GM18502 (cell line): Measurements from ENCODE around the gene CHRDL2.

Experiments used
- ATAC-seq: cut with Tn5 transposase; IDR thresholded peaks from one replicate; pipeline ENCODE4 v1.9.1; 2021; ENCODE audit warnings: mild to moderate bottlenecking; ENCODE audit not compliant: unreplicated experiment, poor library complexity

CHRDL2 gene

DNA sequence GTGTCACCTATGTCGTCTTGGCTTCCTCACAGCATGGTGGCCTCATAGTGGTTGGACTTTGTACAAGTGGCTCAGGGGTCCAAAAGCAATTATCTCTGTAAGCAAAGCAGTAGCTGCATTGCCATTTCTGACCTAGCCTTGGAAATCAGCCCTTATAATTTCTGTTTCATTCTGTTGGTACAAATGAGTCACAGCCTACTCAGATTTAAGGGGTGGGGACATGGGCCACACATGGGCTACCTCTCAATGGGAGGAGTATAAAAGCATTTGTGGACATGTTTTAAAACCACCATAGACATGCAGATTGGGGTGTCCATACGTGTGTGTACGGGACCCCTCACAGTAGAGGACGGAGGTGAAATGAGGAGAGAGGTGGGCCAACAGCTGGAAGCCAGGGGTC is 41.6 kb downstream of the CHRDL2 start:
- ATAC-seq = no peak

GRCh38 chr11:74687237-74688023 is 43.8 kb downstream of the CHRDL2 start:
- ATAC-seq = no peak

GRCh38 chr11:74686792-74687191 is 44.4 kb downstream of the CHRDL2 start:
- ATAC-seq = no peak

DNA sequence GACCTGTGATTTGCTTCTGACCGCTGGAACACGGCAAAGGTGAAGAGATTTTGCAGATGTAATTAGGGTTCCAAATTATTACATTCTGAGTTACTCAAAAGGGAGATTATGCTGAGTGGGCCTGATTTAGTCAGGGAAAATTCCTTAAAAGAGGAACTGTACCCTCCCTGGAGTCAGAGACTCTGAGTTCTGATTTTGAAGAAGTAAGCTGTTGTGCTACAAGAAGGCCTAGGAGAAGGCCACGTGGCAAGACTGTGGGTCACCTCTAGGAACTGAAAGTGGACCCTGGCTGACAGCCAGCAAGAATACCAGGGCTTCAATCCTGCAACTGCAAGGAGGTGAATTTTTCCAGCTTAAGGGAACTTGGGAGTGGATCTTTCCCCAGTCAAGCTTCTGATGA is 45.3 kb downstream of the CHRDL2 start:
- no peak for ATAC-seq

GRCh38 chr11:74685338-74685737 is 45.9 kb downstream of the CHRDL2 start:
- ATAC-seq = no peak

- ATAC-seq = no peak
These were observed 46.6 kb downstream of the CHRDL2 start for GRCh38 chr11:74684661-74685060.

DNA sequence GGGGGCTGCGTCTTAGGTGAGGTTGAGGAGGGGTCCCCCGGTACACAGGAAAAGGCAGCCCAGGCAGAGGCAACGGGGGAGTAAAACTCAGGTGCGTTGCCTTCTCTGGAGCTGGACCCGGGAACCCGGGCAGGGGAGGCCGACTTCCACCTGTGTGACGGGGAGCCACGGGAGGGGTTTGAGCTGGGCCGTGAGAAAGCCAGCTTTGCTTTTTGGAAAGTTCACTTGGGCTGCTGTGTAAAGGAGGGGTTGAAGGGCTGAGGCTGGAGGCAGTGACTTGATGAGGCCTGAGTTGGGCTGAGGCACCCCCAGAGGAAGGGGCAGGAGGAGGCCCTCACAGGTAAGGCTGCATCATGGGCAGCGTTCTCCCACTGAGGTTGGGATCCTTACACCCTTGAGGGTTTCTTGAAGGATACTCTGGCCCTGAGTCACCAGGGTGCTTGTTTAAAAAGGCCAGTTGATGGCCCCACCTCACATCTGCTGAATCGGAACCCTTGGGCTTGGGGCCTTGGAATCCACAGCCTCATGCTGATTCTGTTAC is 47.2 kb downstream of the CHRDL2 start:
- no peak for ATAC-seq

DNA sequence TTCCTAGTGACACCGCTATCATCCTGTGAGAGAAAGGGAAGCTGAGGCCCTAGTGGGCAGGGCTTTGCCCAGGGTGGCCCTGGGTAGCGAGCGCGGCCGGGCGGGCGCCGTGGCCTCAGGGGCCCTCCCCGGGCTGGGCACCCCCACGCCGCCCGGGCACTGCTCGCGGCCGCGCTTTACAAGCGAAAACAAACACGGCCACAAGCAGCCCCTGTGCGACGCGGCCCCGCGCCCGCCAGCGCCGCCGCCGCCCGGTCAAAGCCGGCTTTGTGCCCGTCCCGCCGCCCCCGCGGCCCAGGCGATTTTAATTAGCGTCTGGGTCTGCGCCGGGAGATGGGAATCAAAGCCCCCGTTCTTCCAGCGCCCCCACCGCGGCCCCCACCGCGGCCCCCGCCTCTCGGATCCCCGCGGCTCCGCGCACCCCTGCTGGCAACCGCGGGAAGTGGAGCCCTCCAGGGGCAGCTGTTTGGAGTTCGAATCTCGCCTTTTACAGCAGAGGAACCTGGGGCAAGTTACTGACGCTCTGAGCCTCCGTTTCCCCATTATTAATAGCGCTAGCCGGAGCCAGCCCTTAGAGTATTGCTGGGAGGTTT is 47.9 kb downstream of the CHRDL2 start:
- ATAC-seq = no peak

DNA sequence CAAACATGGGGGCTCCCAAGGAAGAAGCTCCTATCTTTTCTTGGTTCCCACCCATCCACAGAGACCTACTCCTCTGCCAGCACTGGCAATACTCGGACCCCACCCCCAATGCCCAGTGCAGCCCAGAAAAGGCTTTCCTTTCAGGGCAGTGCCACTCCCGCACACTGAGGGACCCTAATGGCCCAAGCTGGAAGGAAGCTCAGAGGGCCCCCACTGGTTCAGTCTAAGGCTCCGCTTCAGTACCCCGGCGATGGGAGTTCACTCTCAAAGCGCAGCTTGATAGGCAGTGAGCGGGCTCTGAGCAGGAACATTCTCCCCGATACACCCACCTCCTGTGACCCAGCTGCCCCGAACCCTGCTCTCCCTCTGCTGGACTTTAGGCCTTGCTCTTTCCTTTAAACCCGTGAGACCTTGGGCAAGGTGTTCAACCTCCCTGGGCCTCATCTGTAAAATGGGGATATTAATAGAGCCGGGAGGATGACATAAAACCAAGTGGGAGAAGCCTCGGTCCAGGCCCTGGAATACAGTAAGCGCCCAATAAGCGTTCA is 48.4 kb downstream of the CHRDL2 start:
- ATAC-seq = no peak

- ATAC-seq = no peak
These were observed 49.3 kb downstream of the CHRDL2 start for GRCh38 chr11:74681686-74682651.

GRCh38 chr11:74680703-74681531 is 50.3 kb downstream of the CHRDL2 start:
- ATAC-seq = no peak

GRCh38 chr11:74680035-74680671 is 51.1 kb downstream of the CHRDL2 start:
- no peak for ATAC-seq

DNA sequence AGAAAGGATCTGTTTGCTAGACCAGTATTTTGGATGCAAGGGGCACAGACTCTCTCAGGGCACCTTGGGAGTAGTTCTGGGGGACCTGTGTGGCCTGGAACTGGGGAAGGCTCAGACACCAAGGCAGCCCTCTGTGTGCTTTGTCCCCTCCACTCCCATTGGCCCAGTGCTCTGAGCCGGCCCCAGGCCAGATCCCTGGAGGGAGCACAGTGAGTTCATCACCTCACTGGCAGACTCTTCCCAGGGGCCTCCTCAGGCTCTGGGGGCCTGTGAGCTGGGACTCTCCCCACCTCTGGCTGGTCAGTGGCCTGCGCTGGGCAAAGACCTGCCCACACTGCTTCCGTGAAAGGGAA is 51.7 kb downstream of the CHRDL2 start:
- no peak for ATAC-seq

DNA sequence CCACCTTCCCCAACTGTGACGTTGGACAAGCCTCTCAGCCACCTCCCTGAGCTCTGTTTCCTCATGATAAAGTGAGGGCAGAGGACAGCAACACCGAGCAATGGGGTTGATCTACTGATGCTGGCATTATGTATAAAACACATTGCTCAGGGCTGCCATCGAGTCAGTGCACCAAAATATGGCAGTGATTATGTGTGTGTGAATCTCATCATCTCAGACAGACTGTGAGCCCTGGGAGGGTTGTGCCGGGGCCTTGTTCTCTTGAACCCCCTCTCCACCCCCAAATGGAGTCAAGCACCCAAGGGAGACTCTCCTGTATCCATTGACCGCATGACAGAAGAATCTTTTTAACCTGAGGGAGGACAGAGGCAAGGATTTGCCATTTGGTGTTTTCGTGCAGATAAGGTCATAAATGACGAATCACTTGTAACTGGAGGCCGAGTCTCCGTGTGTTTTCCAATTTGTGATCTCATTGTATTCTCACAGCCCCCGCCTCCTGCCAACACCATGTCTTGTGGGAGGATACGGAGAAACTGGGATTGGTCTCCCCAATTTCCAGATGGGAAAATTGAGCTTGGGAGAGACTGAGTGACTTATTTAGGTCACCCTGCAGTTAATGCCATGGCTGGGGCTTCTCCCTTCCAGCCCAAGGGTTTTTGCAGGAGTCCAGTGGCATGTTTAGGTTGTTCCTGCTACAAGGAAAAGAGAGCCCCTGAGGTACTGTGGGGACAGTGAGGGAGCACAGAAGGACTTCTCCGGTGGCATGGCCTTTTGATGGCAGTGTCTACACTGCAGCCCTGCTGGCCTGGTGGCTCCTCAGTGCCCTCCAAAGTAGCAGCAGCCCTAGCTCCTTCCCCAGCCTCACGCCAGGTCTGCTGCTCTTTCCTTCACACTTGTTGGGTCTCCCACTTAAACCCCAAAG is 52.4 kb downstream of the CHRDL2 start:
- ATAC-seq = no peak

DNA sequence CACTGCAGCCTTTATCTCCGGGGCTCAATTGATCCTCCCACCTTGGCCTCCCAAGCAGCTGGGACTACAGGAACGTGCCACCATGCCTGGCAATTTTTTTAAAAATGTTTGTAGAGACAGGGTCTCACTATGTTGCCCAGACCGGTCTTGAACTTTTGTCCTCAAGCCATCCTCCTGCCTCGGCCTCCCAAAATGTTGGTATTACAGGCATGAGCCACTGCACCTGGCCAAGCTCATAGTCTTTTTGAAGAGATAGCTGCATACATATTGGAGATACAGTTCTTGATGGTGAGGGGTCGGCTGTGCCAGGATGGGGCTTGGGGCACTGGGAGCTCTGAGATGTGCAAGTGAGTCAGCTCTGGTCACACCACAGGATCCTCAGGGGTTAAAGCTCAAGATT is 53.2 kb downstream of the CHRDL2 start:
- ATAC-seq = no peak

- no peak for ATAC-seq
These were observed 54.1 kb downstream of the CHRDL2 start for GRCh38 chr11:74677131-74677530.

GRCh38 chr11:74676596-74676995 is 54.6 kb downstream of the CHRDL2 start:
- ATAC-seq = no peak

GRCh38 chr11:74675761-74676160 is 55.5 kb downstream of the CHRDL2 start:
- ATAC-seq = no peak
